ENCODE results near the gene TMEM252.

TMEM252 gene

DNA sequence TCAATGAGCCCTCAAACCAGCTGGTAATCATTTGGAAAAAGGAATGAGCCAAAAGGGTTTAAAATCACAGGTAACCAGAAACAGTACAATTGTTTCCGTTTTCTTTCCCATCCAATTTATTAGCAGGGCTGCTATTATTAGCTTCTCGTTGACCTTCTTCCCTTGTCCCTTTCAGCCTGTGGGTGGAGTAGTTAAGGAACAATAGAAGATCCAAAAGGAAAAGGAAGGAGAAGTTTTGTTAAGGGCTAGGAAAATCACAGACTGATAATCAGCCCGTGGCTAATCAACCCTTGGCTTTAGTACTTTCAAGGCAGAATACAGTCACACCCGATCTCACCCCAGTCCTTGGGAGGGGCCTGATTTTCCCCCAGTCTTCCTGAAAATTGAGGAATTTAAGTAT, 38.4 kb downstream of the TMEM252 start:
- no peak for DNase-seq
- intact Hi-C loops (cut with DNase I), result loop anchor here (10.0 kb wide), 1 partner anchor 63 kb away; no protein-coding TSS in a partner anchor

DNA sequence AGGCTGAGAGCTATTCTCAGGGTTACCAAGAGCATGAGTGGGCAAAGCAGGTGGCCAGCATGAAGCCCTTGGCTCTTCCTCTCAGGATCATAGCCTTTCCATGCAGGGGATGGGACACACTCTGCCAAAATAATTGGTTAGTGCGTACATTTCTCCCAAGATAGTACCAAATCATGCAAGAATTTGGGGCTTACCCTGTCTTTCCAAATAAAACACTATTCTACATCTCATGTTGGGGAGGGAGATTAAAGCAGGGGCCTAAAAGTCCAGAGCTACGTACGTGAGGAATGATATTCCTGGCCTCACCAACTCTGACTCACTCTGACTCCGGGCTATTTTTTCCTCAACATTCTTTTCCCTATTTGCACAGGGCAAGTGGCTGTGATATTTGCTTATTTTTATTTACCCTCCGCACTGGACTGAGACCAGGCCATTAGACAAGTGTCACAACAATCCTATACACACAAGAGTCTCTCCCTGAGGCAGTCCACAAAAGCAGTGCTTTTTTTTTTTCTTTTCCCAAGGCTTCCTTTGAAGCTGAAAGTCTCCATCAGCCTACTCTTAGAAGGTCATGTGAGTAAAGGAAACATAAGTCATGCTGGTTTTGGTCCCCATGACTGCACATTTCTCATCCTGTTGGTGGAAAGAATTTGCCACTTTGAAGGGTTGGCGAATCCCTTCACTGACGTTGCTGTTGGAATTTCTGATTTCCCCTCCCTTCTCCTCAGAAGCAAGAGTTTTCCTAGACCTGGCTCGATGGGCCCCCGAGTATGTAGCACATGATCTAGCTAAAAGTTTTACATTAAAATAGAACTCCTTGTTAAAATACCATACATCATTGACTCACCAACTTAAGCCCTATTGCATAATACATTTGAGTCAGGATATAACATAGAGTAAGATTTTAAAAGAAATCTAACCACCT, 40.0 kb downstream of the TMEM252 start:
- no peak for DNase-seq
- intact Hi-C loops (cut with DNase I), result loop anchor here (10.0 kb wide), 1 partner anchor 64 kb away; no protein-coding TSS in a partner anchor

DNA sequence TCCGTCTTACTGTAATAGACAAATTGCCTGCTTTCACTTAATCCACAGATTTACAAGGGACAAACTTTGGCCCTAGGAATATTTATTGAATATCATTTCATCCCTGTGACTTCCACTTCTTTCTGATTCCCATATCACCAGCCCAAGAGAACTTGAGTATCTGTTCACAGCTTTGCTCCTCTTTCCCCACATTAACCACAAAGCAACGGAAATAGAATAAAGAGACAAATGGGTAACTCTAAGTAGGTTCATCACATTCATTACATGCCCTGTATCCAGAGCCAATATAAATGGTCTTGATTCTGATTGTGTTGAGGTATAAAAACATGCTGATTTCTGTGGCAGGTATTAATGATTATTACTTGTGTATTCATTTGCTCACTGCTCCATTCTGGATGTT, 41.9 kb downstream of the TMEM252 start:
- intact Hi-C loops (cut with DNase I), result no loop called here

DNA sequence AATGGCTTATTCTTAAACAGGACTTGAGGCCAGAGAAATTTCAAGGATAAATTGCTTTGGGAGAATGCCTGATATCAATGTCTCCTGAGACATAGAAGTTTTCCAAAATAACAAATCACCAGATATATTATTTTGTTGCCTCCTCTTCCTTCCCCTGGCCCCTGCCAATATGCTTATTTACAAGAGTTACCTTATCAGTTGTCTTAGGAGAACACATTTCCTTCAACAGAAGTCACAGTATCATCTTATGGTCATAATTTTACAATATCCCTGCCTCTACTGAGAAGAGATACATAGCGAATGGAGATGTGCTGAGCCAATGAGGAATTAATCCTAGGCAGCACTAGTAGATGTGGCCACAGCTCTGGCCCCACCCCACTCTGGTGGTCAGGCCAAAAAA, 43.1 kb downstream of the TMEM252 start:
- DNase-seq, result no peak
- intact Hi-C loops (cut with DNase I), result no loop called here

More for the DNA sequence above, 41.9 kb downstream of the TMEM252 start:
- no peak for DNase-seq

DNA sequence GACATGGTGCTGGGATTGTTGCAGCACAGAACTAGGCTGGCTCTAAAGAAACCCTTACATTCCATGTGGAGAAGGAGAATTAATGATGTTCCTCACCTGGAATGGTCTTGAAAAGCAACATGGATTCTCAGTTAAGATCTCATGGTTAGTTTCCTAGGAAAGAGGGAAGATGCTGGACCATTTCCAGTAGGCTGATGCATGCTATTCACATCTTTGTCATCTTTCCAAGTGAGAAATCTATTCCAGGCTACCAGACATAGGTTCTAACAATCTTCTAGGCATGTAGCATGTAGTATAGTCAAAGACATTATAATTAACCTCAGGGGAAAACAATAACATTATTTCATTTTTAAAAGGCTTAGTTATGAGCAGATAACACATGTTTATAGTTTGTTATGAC, 44.3 kb downstream of the TMEM252 start:
- DNase-seq, result no peak
- intact Hi-C loops (cut with DNase I), result no loop called here

DNA sequence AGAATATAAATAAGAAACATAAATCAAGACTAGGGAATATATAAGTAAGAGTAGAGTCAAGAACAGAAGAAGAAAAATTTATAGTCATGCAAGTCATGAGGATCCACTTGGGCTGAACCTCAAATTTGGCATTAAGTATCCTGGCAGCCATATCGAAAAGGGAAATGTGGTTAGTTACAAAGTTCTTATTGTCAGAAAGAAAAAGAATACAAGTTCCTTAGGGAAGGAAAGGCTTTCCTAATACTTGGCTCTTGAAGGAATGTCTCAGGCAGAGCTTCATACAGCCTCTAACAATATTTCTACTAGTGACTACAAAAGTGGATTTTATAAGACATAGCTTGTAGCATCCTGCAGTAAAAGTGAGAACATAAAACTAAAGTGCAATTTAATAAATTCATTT, 45.4 kb downstream of the TMEM252 start:
- intact Hi-C loops (cut with DNase I), result no loop called here
- no peak for DNase-seq

DNA sequence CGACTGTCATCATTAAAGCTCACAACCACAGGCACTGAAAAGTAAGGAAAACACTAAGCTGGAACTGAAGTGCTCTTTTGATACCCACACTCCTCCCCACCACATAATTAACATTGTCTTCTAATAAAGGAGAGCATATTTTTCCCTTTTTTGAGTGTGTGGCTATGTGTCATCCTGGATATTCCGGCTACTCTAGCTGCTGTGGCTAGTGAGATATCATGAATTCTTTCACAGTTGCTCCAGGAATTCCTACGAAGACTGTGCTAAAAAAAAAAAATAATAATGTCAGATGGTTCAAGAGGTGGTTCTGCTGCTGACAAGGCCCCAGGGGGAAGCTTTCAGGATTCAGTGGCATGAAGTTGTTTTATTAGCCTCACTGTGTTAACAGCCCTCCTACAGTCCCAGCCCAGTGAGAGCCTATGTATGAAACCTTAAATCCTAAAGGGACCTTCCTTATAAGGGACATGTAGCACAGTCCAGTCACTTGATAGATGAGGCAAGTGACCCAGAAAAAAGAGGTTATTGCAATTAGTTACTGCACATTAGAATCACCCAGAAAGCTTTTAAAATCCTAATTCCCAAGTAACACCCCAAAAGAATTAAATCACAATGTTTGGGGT, 46.6 kb downstream of the TMEM252 start:
- intact Hi-C loops (cut with DNase I), result no loop called here
- no peak for DNase-seq

DNA sequence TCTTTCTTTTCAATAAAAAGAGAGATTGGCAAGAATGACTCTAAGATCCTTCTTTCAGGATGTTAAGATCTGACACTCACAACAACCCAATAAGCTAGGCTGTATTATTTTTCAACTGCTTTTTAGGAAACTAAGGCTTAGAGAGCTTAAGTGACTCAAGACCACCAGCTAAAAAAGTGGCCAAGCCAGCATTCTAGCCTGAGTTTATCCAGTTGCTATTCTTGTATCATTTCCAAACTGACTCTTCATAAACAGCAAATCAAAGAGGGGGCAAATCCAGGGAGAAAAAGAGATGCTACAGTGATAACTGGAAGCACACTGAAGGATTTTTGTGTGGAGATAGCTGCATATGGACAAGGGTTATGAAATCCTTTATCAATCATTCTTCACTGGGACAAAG, 47.1 kb downstream of the TMEM252 start:
- DNase-seq, result no peak
- intact Hi-C loops (cut with DNase I), result no loop called here

DNA sequence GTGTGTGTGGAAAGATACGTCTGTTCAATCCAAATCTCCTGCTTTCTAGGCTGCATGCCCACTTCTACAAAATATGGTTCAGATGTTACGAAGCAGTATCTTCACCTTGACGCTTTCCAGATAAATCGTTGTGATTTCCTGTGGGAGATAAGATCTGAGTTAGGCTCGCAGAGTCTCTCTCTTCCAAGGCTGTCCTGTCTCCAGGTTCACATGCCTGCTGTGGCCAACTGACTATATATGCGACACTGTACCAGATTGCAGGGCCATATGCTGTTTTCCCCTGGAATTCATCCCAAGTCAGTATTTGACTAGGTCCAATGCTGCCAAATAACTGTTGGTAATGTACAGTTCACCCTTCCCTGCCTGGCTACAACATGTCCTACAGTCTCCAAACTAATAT, 47.9 kb downstream of the TMEM252 start:
- intact Hi-C loops (cut with DNase I), result no loop called here
- DNase-seq, result no peak

DNA sequence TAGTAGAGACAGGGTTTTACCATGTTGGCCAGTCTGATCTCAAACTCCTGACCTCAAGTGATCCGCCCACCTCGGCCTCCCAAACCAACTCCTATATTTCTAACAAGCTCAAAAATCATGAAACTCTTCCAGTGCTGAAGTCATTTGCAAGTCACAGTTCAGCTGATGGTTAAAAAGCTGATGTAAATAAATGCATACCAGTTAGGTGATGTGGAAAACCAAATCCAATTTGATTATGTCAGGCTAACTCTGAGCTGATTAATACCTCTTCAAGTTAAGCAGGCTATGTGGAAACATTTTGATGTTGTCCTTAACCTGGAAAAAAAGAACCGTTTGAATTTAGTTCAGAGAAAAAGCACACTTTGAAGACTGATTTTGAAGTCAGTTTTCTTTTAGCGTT, 51.0 kb downstream of the TMEM252 start:
- DNase-seq, result no peak
- intact Hi-C loops (cut with DNase I), result no loop called here

DNA sequence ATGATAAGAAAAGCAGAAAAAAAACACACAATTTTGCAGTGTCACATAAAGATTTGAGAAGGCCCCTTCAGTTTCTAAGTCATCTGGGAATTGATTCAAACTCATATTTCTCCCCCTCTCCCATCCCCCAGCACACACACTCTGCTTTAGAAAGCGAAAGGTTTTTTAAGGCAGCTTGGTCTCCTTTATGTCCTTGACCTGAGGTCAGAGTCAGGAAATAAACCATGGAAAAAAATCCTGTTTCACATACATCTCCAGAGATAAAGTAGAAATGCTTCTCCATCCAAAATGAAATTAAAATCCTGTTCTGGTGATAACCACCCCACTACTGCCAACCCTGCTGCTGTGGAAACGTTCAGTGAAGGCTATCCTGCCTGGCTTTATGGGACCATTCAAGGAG, 52.6 kb downstream of the TMEM252 start:
- intact Hi-C loops (cut with DNase I), result no loop called here
- no peak for DNase-seq

All from posterior cingulate gyrus (tissue), 11 donors.